GM12864 (cell line): ENCODE measurements around the gene MACROD2.

Source experiments
- DNase-seq: peaks from one replicate; pipeline ENCODE4 v3.0.0-alpha.2; 2011; ENCODE audit warnings: low read depth
- H3K4me3 ChIP-seq: 2 replicates; pipeline ENCODE4 v1.5.1; 2011; ENCODE audit warnings: mild to moderate bottlenecking, low read depth, low read length, control low read depth
- TF ChIP-seq, protein P1 (sequence below): IDR thresholded peaks from 2 replicates; pipeline ENCODE4 v1.5.1; 2011; ENCODE audit warnings: low read depth, mild to moderate bottlenecking, moderate library complexity, low read length, control low read depth, inconsistent platforms; ENCODE audit errors: missing control alignments

Gene MACROD2

DNA sequence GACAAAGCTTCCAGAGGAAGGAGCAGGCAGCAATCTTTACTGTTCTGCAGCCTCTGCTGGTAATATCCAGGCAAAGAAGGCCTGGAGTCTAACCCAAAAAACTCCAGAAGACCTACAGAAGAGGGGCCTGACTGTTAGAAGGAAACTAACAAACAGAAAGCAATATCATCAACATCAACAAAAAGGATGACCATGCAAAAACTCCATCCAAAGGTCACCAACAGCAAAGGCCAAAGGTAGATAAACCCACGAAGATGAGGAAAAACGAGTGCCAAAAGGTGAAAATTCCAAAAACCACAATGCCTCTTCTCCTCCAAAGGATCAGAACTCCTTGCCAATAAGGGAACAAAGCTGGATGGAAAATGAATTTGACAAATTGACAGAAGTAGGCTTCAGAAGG, 811.9 kb downstream of the MACROD2 start:
- TF ChIP-seq, protein P1, sequence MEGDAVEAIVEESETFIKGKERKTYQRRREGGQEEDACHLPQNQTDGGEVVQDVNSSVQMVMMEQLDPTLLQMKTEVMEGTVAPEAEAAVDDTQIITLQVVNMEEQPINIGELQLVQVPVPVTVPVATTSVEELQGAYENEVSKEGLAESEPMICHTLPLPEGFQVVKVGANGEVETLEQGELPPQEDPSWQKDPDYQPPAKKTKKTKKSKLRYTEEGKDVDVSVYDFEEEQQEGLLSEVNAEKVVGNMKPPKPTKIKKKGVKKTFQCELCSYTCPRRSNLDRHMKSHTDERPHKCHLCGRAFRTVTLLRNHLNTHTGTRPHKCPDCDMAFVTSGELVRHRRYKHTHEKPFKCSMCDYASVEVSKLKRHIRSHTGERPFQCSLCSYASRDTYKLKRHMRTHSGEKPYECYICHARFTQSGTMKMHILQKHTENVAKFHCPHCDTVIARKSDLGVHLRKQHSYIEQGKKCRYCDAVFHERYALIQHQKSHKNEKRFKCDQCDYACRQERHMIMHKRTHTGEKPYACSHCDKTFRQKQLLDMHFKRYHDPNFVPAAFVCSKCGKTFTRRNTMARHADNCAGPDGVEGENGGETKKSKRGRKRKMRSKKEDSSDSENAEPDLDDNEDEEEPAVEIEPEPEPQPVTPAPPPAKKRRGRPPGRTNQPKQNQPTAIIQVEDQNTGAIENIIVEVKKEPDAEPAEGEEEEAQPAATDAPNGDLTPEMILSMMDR: no peak
- no peak for DNase-seq

DNA sequence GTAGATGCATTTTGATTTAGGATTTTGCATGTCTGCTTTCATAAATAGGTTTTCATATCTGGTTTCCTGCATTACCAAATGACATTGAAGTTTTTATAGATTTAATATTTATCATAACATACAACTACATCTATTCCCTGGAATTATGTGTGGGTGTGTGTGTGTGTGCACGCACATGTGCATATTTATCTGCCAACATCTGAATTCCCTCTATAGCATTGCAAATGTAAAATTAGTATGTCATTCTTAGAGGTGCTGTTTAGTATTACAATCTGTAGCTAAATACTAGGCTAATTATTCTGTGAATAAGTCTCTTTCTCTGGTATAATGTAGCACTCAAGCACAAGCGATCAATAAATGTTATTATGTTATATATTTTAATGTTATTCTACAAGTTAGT, 820.0 kb downstream of the MACROD2 start:
- H3K4me3 ChIP-seq: no peak overlapping the region
- TF ChIP-seq, protein P1: no peak

More for the DNA sequence above, 811.9 kb downstream of the MACROD2 start:
- H3K4me3 ChIP-seq: no peak overlapping the region

DNA sequence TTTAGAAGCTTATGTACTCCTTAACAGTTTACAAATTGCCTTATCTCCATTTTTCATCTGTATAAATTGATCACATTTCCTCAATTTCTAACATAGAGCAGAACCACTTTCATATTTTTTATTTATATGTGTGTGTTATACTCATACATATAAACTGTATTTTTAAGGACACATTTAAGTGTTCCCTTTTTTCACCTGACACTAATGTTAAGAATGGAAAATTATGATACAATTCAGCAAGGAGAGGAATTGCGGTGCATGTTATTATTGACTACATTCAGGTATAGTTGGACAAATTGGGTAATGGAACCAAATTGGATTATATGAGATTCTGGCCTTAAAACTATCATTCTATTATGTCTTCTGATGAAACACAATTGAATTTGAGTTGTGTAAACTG, 821.2 kb downstream of the MACROD2 start:
- TF ChIP-seq, protein P1: no peak
- no peak overlapping the region for H3K4me3 ChIP-seq
- no peak for DNase-seq

More for the DNA sequence above, 820.0 kb downstream of the MACROD2 start:
- no peak for DNase-seq

DNA sequence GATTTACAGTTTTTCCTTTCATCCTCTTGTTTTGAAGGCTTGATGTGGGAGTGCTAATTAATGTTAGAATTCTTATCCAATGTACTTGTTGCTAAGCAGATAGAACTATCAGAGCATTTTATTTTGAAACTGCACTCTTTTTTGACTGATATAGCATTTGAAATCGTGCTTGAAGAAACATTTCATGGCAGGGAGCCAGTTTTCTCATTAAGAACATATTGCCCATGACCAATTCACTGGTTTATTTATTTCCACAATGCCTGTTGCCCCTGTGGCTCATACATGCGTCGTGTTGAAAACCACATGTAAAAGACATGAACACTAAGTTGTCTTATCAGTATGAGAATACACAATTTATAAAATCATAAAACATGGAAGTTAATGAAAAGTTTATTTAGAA, 821.8 kb downstream of the MACROD2 start:
- no peak for DNase-seq
- H3K4me3 ChIP-seq: no peak overlapping the region
- TF ChIP-seq, protein P1: no peak

DNA sequence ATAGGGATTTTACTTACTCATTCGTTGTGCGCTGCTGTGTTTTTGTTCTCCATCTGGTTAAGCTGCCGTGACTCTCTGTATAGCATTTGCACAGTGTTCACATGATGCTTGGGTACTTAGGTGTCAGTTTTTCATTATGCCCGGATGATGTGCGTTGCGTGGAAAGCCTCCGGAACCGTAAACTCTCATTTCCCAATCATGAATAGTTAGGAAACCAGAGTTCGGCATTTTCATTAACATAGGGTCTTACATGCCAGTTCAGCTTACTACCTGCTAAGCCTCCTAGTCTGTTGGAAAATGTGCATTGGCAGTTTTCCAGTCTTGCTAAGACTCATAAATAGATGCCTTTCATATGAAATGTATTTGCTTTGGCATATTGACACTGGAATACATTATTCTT, 825.5 kb downstream of the MACROD2 start:
- TF ChIP-seq, protein P1: no peak
- no peak for DNase-seq
- no peak overlapping the region for H3K4me3 ChIP-seq

DNA sequence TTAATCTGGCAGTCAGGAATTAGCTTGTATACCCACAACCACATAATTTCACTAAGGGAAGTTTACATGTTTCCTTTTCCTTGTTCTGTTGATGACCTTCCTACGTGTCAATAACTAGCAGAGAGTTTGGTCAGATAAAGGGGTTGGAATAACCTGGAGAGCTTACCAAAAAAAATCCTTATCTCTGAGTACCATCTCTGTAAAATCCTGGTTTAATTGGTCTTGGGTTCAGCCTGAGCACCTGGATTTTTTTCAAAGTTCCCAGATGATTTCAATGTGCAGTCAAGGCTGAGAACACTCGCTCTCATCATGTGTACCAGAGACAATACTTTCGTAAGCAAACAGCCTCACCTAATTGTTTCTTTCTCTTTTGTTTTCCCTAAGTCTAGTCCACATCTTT, 825.9 kb downstream of the MACROD2 start:
- H3K4me3 ChIP-seq: no peak overlapping the region
- no peak for DNase-seq
- TF ChIP-seq, protein P1: no peak

DNA sequence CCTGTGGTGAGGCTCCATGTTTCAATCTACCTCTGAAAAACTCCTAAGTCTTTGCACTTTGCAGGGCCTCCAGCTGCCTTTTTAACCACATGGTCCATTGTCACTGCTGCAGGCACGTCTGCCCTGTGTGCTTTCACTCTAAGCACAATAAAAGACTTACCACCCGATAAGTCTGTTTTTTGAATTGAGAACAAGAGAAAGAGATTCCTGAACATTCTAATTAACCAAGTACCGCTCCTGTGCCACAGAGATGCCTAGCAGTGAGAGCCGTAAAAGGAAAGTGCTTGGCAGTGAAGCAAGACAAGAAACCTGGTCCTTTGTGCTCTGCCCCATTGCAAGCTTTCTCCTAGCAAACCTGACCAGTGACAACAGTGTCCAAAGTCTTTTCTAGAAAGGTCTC, 829.7 kb downstream of the MACROD2 start:
- DNase-seq: no peak
- TF ChIP-seq, protein P1: no peak
- H3K4me3 ChIP-seq: no peak overlapping the region
